A673 (cell line): ENCODE measurements around the gene RCBTB2. TPM values are rescaled to one million over a fixed set of nuclear protein-coding genes. Genes with fewer than 3 reads are reported as not detected.
A peak's percentile ranks its signal among the peaks of the same experiment; 100 is the strongest.

Source experiments
- BruUV-seq: library from RNA; stranded (reverse); fragments of 400-500 nt; replicated peaks from 2 replicates; lab custom pipeline; 2021; lab: Mats Ljungman, UMichigan
- CTCF ChIA-PET: fragments of 300-600 bp; sonication (Branson Sonifier 250); formaldehyde crosslinking; loops from one replicate; lab custom pipeline; 2022; ENCODE audit warnings: antibody characterized with exemption; lab: Charles Lee
- POLR2A ChIA-PET: fragments of 300-600 bp; sonication (Branson Sonifier 250); formaldehyde crosslinking; loops from one replicate; lab custom pipeline; 2022; ENCODE audit warnings: antibody characterized with exemption; ENCODE audit not compliant: low non-redundant PET; lab: Charles Lee
- DNase-seq: peaks from one replicate; pipeline ENCODE4 v3.0.0-alpha.2; 2015; ENCODE audit warnings: low spot score
- H3K27ac ChIP-seq: fragments of 200-600 bp; sonication (generic); 2 replicates; pipeline ENCODE4 v1.5.1; 2016; ENCODE audit warnings: mixed run types, low read depth, mild to moderate bottlenecking, mixed read lengths, antibody characterized with exemption, low read length; ENCODE audit not compliant: poor library complexity, severe bottlenecking
- H3K27me3 ChIP-seq: fragments of 200-600 bp; sonication (generic); replicated peaks from 2 replicates; pipeline ENCODE4 v1.6.1; 2017; ENCODE audit warnings: mixed run types, low read depth, mild to moderate bottlenecking, mixed read lengths, antibody characterized with exemption, low read length; ENCODE audit not compliant: insufficient read depth, poor library complexity
- H3K36me3 ChIP-seq: fragments of 200-600 bp; sonication (generic); 2 replicates; pipeline ENCODE4 v1.6.1; 2016; ENCODE audit warnings: mixed run types, mild to moderate bottlenecking, mixed read lengths, antibody characterized with exemption, low read length; ENCODE audit not compliant: insufficient read depth, poor library complexity, severe bottlenecking
- H3K4me1 ChIP-seq: fragments of 200-600 bp; sonication (generic); 2 replicates; pipeline ENCODE4 v1.6.1; 2017; ENCODE audit warnings: mixed run types, mild to moderate bottlenecking, mixed read lengths, antibody characterized with exemption, low read length; ENCODE audit not compliant: insufficient read depth, poor library complexity, severe bottlenecking
- H3K4me3 ChIP-seq: fragments of 200-600 bp; sonication (generic); 2 replicates; pipeline ENCODE4 v1.5.1; 2016; ENCODE audit warnings: low read depth, mixed run types, mild to moderate bottlenecking, mixed read lengths, low read length; ENCODE audit not compliant: poor library complexity, severe bottlenecking
- H3K9me3 ChIP-seq: fragments of 200-600 bp; sonication (generic); 2 replicates; pipeline ENCODE4 v1.6.1; 2016; ENCODE audit warnings: mixed run types, low read depth, mild to moderate bottlenecking, mixed read lengths, antibody characterized with exemption, low read length; ENCODE audit not compliant: poor library complexity, severe bottlenecking
- EZH2 ChIP-seq: fragments of 200-600 bp; sonication (generic); IDR thresholded peaks from 2 replicates; pipeline ENCODE4 v1.6.1; 2017; ENCODE audit warnings: borderline replicate concordance, low read depth, mild to moderate bottlenecking, mixed read lengths, antibody characterized with exemption, low read length; ENCODE audit not compliant: poor library complexity, severe bottlenecking
- intact Hi-C: fragments of 100-400 bp; cut with micrococcal nuclease; formaldehyde crosslinking; loops from one replicate; pipeline ENCODE4 v1.10.0; 2022; ENCODE audit not compliant: unreplicated experiment
- total RNA-seq: library from RNA; stranded (reverse); gene quantifications from 2 replicates; pipeline ENCODE4 v1.2.3, GENCODE V29; 2021
- TF ChIP-seq, protein P1 (sequence below): fragments of 300-800, 200-600 bp; sonication (generic); conservative IDR thresholded peaks from 2 replicates; pipeline ENCODE4 v1.5.1; 2017; ENCODE audit warnings: low read depth, mild to moderate bottlenecking, antibody characterized with exemption, low read length, moderate library complexity, mixed read lengths

Gene RCBTB2
- total RNA-seq, 1 experiment from 2014 or later = 6.3 TPM

DNA sequence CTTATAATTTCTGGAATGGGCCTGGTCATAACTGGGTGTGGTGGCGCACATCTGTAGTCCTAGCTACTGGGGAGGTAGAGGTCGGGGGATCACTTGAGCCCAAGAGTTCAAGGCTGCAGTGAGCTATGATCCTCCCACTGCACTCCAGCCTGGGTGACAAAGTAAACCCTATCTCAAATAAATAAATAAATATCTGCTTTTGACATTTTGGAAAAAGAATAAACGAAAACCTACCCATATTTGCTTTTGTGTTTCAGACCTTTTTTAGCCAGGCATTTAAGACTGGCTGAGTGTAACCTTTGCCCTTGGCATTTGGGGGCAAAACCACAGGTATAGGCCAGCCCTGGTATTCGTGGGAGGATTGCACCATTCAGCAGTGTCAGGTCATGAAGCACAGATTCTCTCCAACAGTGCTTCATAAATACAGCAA is 14.8 kb upstream of the RCBTB2 start:
- no TSS peak for BruUV-seq
- Histone ChIP-seq H3K27ac (no peak overlapping the region), H3K36me3 (no peaks in the 10 kb centered on the region), H3K4me3 (no peak overlapping the region), H3K27me3 (no peaks in the 10 kb centered on the region), H3K9me3 (peaks cover 5% of the 10 kb centered on the region), H3K4me1 (no peaks in the 10 kb centered on the region)
- intact Hi-C loops = no loop called here
- no peak for DNase-seq
- no peak for TF ChIP-seq EZH2
- TF ChIP-seq, protein P1, sequence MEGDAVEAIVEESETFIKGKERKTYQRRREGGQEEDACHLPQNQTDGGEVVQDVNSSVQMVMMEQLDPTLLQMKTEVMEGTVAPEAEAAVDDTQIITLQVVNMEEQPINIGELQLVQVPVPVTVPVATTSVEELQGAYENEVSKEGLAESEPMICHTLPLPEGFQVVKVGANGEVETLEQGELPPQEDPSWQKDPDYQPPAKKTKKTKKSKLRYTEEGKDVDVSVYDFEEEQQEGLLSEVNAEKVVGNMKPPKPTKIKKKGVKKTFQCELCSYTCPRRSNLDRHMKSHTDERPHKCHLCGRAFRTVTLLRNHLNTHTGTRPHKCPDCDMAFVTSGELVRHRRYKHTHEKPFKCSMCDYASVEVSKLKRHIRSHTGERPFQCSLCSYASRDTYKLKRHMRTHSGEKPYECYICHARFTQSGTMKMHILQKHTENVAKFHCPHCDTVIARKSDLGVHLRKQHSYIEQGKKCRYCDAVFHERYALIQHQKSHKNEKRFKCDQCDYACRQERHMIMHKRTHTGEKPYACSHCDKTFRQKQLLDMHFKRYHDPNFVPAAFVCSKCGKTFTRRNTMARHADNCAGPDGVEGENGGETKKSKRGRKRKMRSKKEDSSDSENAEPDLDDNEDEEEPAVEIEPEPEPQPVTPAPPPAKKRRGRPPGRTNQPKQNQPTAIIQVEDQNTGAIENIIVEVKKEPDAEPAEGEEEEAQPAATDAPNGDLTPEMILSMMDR = no peak
- POLR2A ChIA-PET = no interaction called here
- CTCF ChIA-PET = no interaction called here

DNA sequence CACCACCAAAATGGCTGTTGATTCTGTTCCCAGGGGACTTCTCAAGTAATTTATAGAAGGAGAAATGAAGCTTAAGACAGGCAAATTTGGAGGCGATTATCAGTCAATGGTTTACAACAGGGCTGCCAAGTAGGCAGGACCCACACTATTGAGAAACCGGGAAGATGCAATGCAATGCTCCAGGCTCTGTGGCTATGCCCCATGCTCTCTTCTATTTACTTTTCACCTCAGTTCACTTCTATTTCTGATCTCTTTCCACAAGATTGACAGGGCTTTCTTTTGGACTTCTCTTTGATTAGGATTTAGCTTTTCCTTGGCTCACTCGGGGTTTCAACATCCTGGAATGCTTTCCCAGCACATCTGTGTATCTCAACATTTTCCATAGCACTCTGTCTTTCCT is 12.7 kb upstream of the RCBTB2 start:
- Histone ChIP-seq H3K4me3 (no peak overlapping the region), H3K4me1 (no peaks in the 10 kb centered on the region), H3K27me3 (no peaks in the 10 kb centered on the region), H3K9me3 (no peaks in the 10 kb centered on the region), H3K27ac (no peak overlapping the region), H3K36me3 (no peaks in the 10 kb centered on the region)
- BruUV-seq = no TSS peak
- ChIA-PET POLR2A (no interaction called here), CTCF (no interaction called here)
- intact Hi-C loops = no loop called here
- no peak for DNase-seq
- no peak for TF ChIP-seq EZH2
- TF ChIP-seq, protein P1 = no peak

DNA sequence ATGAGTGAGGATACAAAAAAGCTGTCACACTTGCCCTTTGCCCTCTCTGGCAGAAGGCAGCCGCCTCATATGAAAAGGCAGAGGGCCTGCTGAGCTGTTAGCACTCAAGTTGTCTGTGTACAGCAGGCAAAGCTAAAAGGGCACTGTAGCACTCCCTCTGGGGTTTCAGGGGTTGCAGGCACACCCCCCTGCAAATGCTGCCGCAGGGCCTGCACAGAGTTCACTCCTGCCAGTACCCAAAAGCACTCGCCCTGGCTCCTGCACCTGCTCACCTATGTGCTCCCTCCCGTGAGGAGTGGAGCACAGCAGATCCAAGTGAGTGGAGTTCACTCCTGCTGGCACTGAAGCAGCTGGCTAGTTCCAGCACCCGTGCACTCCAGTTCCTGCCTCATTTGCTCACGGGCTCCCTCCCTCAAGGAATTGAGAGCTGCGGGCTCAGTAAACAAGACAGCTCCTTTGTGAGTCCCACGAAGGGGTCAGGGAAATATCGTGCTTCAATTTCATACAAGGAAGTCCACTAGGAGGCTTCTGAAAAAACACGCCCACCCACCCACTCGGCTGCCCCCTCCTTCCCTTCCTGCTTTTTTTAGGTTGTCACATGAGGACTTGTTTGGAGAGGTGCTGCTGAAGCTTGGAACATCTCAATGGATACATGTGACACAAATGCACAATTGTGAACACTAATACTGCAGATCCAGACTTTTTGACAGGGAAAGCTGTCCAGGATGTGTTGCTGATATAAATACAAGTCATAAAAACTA is 9.9 kb upstream of the RCBTB2 start:
- Histone ChIP-seq H3K9me3 (no peaks in the 10 kb centered on the region), H3K4me3 (no peak overlapping the region), H3K27ac (no peak overlapping the region), H3K27me3 (no peaks in the 10 kb centered on the region), H3K36me3 (no peaks in the 10 kb centered on the region), H3K4me1 (no peaks in the 10 kb centered on the region)
- BruUV-seq = no TSS peak
- intact Hi-C loops = no loop called here
- POLR2A ChIA-PET = no interaction called here
- CTCF ChIA-PET = no interaction called here
- peak; percentile 18 for DNase-seq
- TF ChIP-seq EZH2 = no peak
- TF ChIP-seq, protein P1 = no peak
